Parietal lobe (tissue), 1 donor: ENCODE results near the gene KCNA1. TPM values are rescaled to one million over a fixed set of nuclear protein-coding genes. Genes with fewer than 3 reads are reported as not detected.

Experiments
- total RNA-seq: library from RNA; depleted of rRNA; stranded (reverse); fragments of >200 nt; gene quantifications from one replicate; pipeline ENCODE4 v1.2.3, GENCODE V29; 2014

Gene KCNA1
- 3.1 TPM for total RNA-seq

GRCh38 chr12:4909734-4910501 is at the start of gene KCNA1:
Gene KCNA1 (plus strand): TSS chr12:4909905. CDS start chr12:4911379, 1,474 bp downstream.

Other genes with a start within 250 kb of the KCNA1 start
- gene GALNT8, start 189.5 kb upstream of the KCNA1 start, total RNA-seq, result 63.5 TPM
- 2.5 TPM for gene KCNA5, start 134.0 kb downstream of the KCNA1 start, total RNA-seq